HG03457 (cell line): Measurements from ENCODE around the gene FFAR4.

Experiments
- ATAC-seq: cut with Tn5 transposase; IDR thresholded peaks from one replicate; pipeline ENCODE4 v1.9.1; 2021; ENCODE audit warnings: moderate number of reproducible peaks; ENCODE audit not compliant: unreplicated experiment

The FFAR4 gene

GRCh38 chr10:93570383-93570782, 3.9 kb downstream of the FFAR4 start:
- no peak for ATAC-seq

GRCh38 chr10:93572606-93573005, 6.1 kb downstream of the FFAR4 start:
- ATAC-seq: no peak

GRCh38 chr10:93573051-93573909, 6.8 kb downstream of the FFAR4 start:
- ATAC-seq: no peak

GRCh38 chr10:93573924-93574323, 7.5 kb downstream of the FFAR4 start:
- no peak for ATAC-seq

- ATAC-seq: no peak
Measured at GRCh38 chr10:93576888-93577287, 10.4 kb downstream of the FFAR4 start.

DNA sequence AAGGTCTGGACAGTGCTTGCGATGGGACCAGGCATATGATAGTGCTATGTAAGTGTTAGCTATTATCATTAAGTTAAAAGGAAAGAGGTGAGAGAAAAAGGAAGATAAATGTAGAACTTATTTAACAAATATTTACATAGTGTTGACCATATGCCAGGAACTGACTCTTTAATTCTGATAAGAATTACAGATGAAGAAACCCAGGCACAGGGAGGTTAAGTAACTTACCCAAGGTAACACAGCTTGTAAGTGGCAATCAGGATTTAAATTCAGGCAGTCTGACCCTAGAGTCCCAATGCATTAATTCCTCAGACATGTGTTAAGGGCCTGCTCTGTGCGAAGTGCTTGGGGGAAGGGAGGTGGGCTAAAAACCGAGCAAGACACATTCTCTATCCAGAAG, 11.1 kb downstream of the FFAR4 start:
- ATAC-seq: no peak

DNA sequence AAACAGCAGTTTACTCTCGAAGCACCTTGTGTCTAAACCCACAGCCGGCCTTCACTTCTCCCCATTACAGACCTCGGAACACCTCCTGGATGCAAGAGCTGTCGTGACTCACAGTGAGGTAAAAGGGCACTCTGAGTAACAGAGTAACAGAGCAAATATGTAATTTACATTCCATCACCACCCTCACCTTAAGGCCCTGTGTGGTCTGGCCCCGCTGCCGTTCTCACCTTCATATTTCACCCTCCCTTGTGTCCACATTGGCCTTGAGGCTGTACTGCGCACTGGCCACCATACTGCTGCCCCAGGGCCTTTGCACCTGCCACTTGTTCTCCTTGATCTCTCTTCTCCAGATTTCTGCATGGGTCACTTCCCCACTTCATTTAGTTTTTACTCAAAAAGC, 12.6 kb downstream of the FFAR4 start:
- ATAC-seq: no peak

DNA sequence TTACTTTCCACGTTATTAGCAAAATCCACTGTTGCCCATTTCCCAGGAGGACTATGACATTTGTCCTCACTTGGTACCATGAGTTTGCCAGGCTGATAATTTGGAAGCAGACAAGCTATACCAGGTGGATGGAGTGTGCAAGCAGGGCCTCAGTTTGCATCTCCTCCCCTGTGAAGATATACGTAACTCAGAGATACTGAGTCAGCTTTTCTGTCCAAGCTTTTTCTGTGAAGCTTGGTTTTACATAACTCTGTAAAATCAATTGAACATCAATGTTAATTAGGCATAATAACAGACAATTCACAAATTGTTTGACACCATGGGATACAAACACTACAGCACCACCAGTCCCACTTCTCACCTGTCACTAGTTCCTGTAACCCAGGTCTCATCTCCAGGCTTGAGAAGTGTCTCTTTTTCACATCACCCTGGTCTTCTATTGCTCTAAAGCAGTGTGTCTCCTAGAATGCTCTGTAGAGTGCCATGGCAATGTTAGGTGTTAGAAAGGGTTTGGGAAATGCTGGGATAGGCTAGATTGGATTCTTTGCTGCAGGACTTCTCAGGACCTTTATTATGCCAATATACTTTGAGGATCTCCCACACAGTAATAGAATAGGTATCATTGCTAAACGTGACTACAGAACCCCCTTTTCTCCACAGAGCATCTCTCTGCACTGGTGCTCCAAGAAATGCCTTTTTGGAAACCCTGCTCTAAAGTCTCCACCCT, 13.7 kb downstream of the FFAR4 start:
- no peak for ATAC-seq

- no peak for ATAC-seq
Measured at GRCh38 chr10:93580828-93581227, 14.4 kb downstream of the FFAR4 start.

DNA sequence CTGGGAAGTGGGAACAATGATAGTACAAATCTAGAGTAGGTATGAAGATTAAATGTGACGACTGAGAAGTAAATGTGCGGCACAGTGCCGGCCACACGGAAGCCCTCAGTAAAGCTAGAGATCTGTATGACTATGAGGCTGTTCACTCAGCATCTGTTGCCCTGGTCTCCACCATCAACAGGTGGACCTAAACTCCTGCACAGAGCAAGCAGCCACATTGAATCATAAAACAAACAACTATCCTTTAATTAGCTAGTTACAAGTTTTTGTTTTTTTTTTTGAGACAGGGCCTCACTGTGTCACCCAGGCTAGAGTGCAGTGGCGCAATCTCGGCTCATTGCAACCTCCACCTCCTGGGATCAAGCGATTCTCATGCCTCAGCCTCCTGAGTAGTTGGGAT, 18.0 kb downstream of the FFAR4 start:
- ATAC-seq: no peak

GRCh38 chr10:93589648-93590562, 23.4 kb downstream of the FFAR4 start:
- no peak for ATAC-seq

DNA sequence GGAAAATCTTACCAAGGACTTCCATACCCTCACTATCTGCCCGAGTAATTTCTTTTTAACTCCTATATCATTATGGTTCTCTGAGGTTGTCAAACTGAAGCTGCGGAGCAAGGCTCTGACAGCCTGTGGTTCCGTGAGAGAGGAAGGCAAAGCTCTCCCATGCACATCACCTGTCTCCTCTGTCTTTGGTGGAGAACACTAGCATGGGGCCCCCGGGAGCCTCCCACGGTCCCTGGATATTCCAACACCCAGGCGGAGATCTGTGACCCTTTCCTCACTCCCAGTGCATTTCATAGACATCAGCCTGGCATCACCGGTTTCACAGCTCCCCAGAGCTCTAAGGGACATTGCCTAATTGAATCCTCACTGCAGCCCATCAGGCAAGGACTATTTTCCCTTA, 24.2 kb downstream of the FFAR4 start:
- no peak for ATAC-seq

DNA sequence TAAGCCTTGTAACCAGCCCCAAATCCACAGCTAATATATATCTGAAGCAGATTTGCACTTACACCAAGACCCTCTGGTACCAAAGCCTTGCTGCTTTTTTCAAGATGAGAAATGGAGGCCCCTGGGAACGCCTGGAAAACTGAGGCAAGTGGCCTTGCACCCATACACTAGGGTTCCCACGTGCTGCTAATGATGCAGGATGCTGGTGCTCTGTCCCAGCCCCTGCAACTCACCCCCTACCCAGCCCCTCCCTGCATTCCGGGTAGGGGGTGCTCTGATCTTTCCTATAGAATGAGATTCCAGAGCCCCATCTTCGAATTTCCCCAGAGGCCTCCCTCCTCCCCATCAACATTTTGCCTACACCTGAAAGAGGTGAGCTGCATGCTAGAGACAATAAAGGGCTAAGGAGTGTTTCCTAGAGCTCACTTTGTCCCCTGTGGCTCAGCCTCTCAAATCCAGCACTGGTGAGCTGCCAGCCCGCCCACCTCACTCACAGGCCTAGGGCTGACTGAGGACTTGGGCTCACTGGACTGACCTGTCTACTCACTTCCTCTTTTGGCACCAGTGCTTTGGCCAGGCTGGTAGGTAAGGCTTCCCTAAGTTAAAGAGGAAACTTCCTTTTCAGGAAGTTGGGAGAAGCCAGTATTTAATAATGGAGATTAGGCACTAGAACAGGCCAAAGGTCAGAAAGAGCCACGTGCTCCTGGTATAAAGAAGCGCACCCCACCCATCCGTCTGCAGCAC, 24.8 kb downstream of the FFAR4 start:
- no peak for ATAC-seq

DNA sequence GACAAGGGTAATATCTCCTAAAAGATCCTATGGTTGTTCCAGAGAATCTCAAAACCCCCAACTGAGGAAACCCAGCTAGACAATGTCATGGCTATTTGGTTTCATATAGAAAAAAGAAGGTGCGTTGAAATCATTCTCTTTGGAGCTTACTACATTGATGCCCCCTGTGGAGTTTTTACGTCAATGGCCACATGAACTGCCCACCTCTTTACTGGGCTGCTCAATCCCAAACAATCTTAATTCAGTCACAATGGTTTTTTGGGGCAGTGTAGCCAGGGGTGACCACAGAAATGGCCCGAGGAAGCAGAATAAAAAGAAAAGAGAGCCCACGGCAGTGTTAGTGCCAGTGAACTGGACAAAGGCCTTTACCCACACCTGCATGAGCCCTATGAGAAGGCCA, 26.8 kb downstream of the FFAR4 start:
- ATAC-seq: no peak

DNA sequence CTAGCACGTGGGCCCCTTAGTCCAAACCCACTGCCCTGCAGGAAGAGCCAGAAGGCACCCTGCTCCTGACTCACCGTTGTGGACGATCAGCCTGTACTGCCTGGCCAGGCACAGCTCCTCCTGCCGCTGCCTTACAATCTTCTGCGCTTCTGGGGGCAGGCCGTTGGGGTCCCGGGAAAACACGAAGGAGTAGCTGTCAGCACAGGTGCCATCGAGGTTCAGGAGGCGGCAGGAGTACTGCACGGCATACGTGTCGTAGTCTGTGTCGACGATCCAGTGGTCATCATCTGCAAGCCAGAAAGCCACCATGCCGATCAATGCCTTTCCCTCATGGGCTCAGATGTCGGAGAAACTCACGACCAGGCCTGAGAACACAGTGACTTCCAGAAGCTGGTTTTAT, 27.3 kb downstream of the FFAR4 start:
- ATAC-seq: no peak

GRCh38 chr10:93594518-93594917, 28.1 kb downstream of the FFAR4 start:
- no peak for ATAC-seq

DNA sequence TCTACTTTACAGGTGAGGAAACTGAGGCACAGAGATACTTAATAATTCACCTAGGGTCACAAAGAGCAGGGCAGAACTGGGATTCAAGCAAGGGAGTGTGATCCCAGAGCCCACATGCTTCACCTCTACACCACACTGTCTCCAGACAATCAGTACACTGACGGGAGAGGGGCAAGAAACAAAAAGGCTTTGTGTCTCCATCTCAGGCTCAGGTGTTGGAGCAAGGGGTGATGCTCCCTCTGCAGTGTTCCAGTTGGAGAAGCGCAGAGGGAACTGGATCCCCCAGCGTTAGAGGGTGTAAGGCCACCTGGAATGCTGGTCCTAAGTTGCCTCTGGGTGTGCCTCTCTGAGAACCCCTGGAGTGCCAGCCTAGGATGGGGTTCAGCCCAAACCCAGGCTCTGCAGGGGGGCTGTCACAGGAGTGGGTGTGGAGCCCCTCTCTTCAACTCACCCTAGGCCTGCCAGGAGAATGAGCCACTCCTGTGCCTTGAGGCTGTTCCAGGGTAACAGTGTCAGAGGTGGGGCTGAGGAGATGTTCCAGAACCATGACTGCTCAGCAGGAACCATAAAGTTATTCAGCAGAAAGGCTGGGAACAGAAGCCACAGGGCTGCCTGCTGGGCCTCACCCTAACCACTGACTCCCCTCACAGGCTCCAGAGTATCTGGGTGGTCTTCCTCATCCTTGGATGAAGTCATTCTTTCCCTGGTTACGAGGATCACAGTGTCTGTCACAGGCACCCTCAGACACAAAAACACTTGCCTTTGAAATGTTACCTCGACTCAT, 29.1 kb downstream of the FFAR4 start:
- no peak for ATAC-seq

DNA sequence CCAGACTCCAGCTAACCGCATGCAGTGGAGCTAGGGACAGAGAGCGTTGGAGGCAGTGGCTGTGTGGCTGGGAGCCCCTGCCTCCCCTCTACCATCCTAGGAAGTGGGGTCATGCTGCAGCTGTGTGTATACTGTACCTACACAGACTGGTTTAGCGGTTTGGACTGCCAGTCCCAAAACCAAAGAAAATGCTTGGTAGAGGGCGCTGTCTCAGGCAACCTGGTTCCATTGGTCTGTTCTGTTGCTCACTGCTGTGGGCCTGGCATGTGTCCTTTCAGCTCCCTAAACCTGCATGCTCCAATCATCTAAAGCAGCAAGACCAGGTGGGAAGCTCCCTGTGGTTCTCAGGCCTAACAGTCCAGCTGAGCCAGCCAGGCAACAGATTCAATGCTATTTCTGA, 30.1 kb downstream of the FFAR4 start:
- ATAC-seq: no peak

DNA sequence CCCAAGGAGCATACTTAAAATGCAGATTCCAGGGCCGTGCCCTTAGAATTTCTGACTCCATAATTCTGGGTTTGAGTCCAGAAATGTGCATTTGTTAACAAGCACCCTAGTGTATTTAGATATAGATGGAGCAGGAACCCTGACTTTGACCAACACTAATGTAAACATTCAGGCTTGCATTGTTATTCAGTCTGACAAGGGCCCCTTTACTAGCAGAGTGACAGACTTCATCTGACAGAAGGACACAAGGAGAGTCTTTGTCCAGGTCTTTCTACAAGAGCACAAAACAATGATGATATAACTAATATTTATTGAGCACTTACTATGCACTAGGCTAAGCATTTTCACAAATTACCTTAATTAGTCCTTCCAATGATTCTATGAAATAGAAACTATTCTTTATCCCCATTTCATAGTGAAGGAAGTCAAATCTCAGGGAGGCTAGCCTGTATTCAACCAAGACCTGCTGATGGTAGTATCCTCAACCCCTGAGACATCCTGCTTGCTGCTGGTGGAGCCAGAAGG, 30.7 kb downstream of the FFAR4 start:
- ATAC-seq: no peak

DNA sequence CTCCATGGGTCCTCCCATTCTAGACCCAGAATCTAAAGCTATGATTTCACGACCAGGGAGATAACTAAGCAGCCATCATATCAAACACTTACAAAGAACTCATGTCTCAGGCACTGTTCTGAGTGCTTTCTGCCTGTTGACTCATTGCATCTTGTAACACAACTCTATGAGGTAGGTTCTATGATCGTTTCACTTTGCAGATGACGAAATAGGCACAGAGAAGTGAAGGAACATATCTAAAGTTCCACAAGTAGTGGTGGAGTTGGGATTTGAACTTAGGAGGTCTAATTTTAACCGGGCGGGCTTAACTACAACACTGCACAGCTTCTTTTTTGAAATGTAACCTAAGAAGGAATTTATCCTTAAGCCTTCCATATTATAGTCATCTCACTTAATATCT, 31.7 kb downstream of the FFAR4 start:
- no peak for ATAC-seq
